ENCODE data around the gene KAZN.

Gene KAZN

DNA sequence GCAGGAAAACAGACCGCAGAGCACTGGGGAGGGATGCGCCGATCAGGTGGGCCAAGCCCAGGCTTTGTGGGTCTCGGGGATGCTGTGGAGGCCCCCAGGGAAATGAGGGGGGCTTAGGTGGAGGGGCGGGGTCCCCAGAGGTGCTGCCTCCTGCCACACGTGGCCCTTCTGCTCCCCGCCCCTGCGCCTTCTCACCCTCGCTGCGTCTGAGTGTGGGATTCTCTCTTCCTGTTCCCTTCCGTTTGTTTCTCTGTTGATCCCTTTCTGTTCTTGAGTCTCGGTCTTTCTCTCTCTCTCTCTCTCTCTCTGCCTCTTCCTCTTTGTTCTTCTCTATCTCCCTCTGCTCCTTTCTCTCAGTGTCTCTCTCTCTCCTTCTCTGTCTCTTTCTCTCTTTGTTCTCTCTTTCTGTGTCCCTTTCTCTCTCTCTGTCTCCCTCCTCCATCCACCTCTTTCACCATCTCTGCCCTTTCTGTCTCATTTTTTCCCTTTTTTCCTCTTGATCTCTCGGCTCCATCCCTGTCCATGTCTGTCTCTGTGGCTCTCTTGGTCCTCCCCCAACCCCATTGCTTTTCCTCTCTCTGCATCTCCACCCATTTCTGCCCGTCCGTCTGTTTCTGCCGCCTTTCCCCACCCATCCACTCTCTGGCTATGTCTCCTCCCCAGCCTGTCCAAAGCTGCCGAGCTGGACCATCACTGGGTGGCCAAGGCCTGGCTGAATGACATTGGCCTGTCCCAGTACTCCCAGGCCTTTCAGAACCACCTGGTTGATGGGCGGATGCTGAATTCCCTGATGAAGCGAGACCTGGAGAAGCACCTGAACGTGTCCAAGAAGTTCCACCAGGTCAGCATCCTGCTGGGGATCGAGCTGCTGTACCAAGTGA is 502.6 kb downstream of the KAZN start:
- Histone ChIP-seq H3K27me3 (ENCODE audit: control insufficient read depth in 1 of 2, insufficient read depth in 1 of 2, low read length in 2 of 2) (peaks cover 26 to 45% of the 10 kb centered on the region in 2 experiments), H3K9ac (ENCODE audit: low read length) (no peak overlapping the region), H3K23ac (ENCODE audit: low read length in 2 of 2) (no peak overlapping the region), H3K36me3 (ENCODE audit: control insufficient read depth in 1 of 2, insufficient read depth in 2 of 2, low read depth in 1 of 2, low read length in 2 of 2) (no peaks in the 10 kb centered on the region), H3K4me1 (ENCODE audit: control insufficient read depth, insufficient read depth, low read depth, low read length) (no peaks in the 10 kb centered on the region), H3K4me3 (ENCODE audit: insufficient read depth in 1 of 2, low read depth in 1 of 2, low read length in 2 of 2) (no peak overlapping the region), H2BK120ac (ENCODE audit: low read depth, low read length) (no peak overlapping the region), H3K79me1 (replicated peaks; ENCODE audit: low read length, poor library complexity, severe bottlenecking) (no peaks in the 10 kb centered on the region), H2BK15ac (ENCODE audit: low read depth, poor library complexity, severe bottlenecking) (no peak overlapping the region), H4K91ac (ENCODE audit: low read length) (no peak overlapping the region), H2BK5ac (ENCODE audit: low read depth, low read length, poor library complexity, severe bottlenecking) (no peak overlapping the region), H2AK5ac (ENCODE audit: low read length, severe bottlenecking) (no peak overlapping the region), H3K4me2 (ENCODE audit: low read length, poor library complexity, severe bottlenecking) (no peak overlapping the region), H3K14ac (ENCODE audit: low read length in 2 of 2) (no peak overlapping the region), H3K18ac (ENCODE audit: low read depth in 1 of 2, low read length in 2 of 2) (no peak overlapping the region), H2AFZ (ENCODE audit: low read depth, low read length) (no peak overlapping the region), H4K8ac (ENCODE audit: low read length) (no peak overlapping the region), H3K4ac (ENCODE audit: low read depth in 1 of 2, low read length in 2 of 2) (no peak overlapping the region), H3K27ac (ENCODE audit: low read length, poor library complexity, severe bottlenecking) (no peak overlapping the region), H2BK12ac (ENCODE audit: low read length in 2 of 2) (no peak overlapping the region), H3K9me3 (ENCODE audit: control insufficient read depth, low read length) (peaks cover 16% of the 10 kb centered on the region)
- WGBS, result 57% methylated on average over 21 of the region's 21 CpGs
- no peak for DNase-seq

DNA sequence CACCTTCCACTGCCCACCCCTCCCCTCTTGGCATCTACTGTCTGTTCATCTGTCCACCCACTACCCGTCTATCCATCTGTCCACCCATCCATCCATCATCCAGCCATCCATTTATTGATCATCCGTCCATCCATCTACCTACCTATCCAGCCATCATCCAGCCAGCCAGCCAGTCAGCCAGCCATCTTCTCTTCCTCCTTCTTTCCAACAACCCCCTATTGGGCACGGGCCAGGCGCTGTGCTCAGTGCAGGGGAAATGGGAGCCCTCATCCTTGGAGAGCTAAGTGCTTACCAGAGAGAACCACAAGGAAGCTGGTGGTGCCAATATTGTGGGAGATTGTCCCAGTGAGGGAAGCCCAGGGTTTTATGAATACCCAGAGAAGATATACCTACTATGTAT is 503.3 kb downstream of the KAZN start:
- Histone ChIP-seq H3K14ac (ENCODE audit: low read length in 2 of 2) (no peak overlapping the region), H2AK5ac (ENCODE audit: low read length, severe bottlenecking) (no peak overlapping the region), H3K4me1 (ENCODE audit: control insufficient read depth, insufficient read depth, low read depth, low read length) (no peaks in the 10 kb centered on the region), H3K4me2 (ENCODE audit: low read length, poor library complexity, severe bottlenecking) (no peak overlapping the region), H2AFZ (ENCODE audit: low read depth, low read length) (no peak overlapping the region), H2BK5ac (ENCODE audit: low read depth, low read length, poor library complexity, severe bottlenecking) (no peak overlapping the region), H3K9me3 (ENCODE audit: control insufficient read depth, low read length) (peaks cover 16% of the 10 kb centered on the region), H3K36me3 (ENCODE audit: control insufficient read depth in 1 of 2, insufficient read depth in 2 of 2, low read depth in 1 of 2, low read length in 2 of 2) (no peaks in the 10 kb centered on the region), H3K9ac (ENCODE audit: low read length) (no peak overlapping the region), H3K4me3 (ENCODE audit: insufficient read depth in 1 of 2, low read depth in 1 of 2, low read length in 2 of 2) (no peak overlapping the region), H4K8ac (ENCODE audit: low read length) (no peak overlapping the region), H3K27ac (ENCODE audit: low read length, poor library complexity, severe bottlenecking) (no peak overlapping the region), H3K4ac (ENCODE audit: low read depth in 1 of 2, low read length in 2 of 2) (no peak overlapping the region), H4K91ac (ENCODE audit: low read length) (no peak overlapping the region), H2BK120ac (ENCODE audit: low read depth, low read length) (no peak overlapping the region), H3K18ac (ENCODE audit: low read depth in 1 of 2, low read length in 2 of 2) (no peak overlapping the region), H2BK12ac (ENCODE audit: low read length in 2 of 2) (no peak overlapping the region), H3K27me3 (ENCODE audit: control insufficient read depth in 1 of 2, insufficient read depth in 1 of 2, low read length in 2 of 2) (peaks cover 28 to 40% of the 10 kb centered on the region in 2 experiments), H3K23ac (ENCODE audit: low read length in 2 of 2) (no peak overlapping the region), H2BK15ac (ENCODE audit: low read depth, poor library complexity, severe bottlenecking) (no peak overlapping the region), H3K79me1 (replicated peaks; ENCODE audit: low read length, poor library complexity, severe bottlenecking) (no peaks in the 10 kb centered on the region)
- DNase-seq, result no peak
- WGBS, result 78% methylated on average over 4 of the region's 4 CpGs

DNA sequence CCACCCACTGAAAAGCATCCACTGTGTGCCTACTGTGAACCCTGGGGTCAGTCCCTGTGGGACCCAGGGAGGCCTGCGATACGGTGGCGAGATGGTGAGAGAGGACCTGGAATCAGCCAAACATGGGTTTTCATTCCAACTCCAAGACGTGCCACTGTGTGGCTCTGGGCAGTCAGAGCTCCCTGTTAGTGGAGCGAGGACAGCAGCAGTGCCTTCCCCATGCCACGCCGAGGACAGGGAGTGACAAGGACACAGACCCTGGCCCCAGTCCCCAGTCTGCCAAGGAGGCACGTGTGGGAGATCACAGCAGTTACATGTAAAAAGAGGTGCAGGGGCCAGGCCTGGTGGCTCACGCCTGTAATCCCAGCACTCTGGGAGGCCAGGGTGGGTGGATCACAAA is 504.2 kb downstream of the KAZN start:
- Histone ChIP-seq H3K9ac (ENCODE audit: low read length) (no peak overlapping the region), H3K4me3 (ENCODE audit: insufficient read depth in 1 of 2, low read depth in 1 of 2, low read length in 2 of 2) (no peak overlapping the region), H3K27ac (ENCODE audit: low read length, poor library complexity, severe bottlenecking) (no peak overlapping the region), H3K4me1 (ENCODE audit: control insufficient read depth, insufficient read depth, low read depth, low read length) (no peaks in the 10 kb centered on the region), H3K4ac (ENCODE audit: low read depth in 1 of 2, low read length in 2 of 2) (no peak overlapping the region), H3K23ac (ENCODE audit: low read length in 2 of 2) (no peak overlapping the region), H4K8ac (ENCODE audit: low read length) (no peak overlapping the region), H2AFZ (ENCODE audit: low read depth, low read length) (no peak overlapping the region), H3K36me3 (ENCODE audit: control insufficient read depth in 1 of 2, insufficient read depth in 2 of 2, low read depth in 1 of 2, low read length in 2 of 2) (no peaks in the 10 kb centered on the region), H3K4me2 (ENCODE audit: low read length, poor library complexity, severe bottlenecking) (no peak overlapping the region), H2BK120ac (ENCODE audit: low read depth, low read length) (no peak overlapping the region), H3K27me3 (ENCODE audit: control insufficient read depth in 1 of 2, insufficient read depth in 1 of 2, low read length in 2 of 2) (peaks cover 35 to 46% of the 10 kb centered on the region in 2 experiments), H2BK15ac (ENCODE audit: low read depth, poor library complexity, severe bottlenecking) (peak overlapping the region; percentile 35), H3K18ac (ENCODE audit: low read depth in 1 of 2, low read length in 2 of 2) (no peak overlapping the region), H4K91ac (ENCODE audit: low read length) (no peak overlapping the region), H3K79me1 (replicated peaks; ENCODE audit: low read length, poor library complexity, severe bottlenecking) (no peaks in the 10 kb centered on the region), H2AK5ac (ENCODE audit: low read length, severe bottlenecking) (no peak overlapping the region), H3K9me3 (ENCODE audit: control insufficient read depth, low read length) (peaks cover 16% of the 10 kb centered on the region), H2BK12ac (ENCODE audit: low read length in 2 of 2) (no peak overlapping the region), H2BK5ac (ENCODE audit: low read depth, low read length, poor library complexity, severe bottlenecking) (no peak overlapping the region), H3K14ac (ENCODE audit: low read length in 2 of 2) (no peak overlapping the region)
- no peak for DNase-seq
- WGBS, result 83% methylated on average over 9 of the region's 9 CpGs

DNA sequence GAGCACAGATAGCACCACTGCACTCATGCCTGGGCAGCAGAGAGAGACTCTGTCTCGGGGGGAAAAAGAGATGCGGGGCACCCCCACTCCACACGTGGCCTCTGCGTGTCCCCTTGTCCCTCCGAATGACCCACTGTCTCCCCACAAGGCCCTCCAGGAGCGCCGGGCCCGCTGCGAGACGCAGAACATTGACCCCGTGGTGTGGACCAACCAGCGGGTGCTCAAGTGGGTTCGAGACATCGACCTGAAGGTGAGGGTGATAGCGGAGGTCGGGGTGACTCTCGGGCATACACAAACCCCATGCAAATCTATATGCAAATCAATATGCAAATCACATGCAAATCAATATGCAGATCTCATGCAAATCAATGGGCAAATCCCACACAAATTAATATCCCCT is 504.7 kb downstream of the KAZN start:
- H3K4ac ChIP-seq (ENCODE audit: low read depth in 1 of 2, low read length in 2 of 2), result no peak overlapping the region
- H2BK120ac ChIP-seq (ENCODE audit: low read depth, low read length), result no peak overlapping the region
- H4K8ac ChIP-seq (ENCODE audit: low read length), result no peak overlapping the region
- H2AK5ac ChIP-seq (ENCODE audit: low read length, severe bottlenecking), result no peak overlapping the region
- H3K27me3 ChIP-seq (ENCODE audit: control insufficient read depth in 1 of 2, insufficient read depth in 1 of 2, low read length in 2 of 2), result peaks cover 35 to 42% of the 10 kb centered on the region in 2 experiments
- no peak overlapping the region for H2BK15ac ChIP-seq (ENCODE audit: low read depth, poor library complexity, severe bottlenecking)
- H2BK12ac ChIP-seq (ENCODE audit: low read length in 2 of 2), result no peak overlapping the region
- H2BK5ac ChIP-seq (ENCODE audit: low read depth, low read length, poor library complexity, severe bottlenecking), result no peak overlapping the region
- 91% methylated on average over 17 of the region's 17 CpGs for WGBS
- no peak overlapping the region for H3K27ac ChIP-seq (ENCODE audit: low read length, poor library complexity, severe bottlenecking)
- H3K4me2 ChIP-seq (ENCODE audit: low read length, poor library complexity, severe bottlenecking), result no peak overlapping the region
- H4K91ac ChIP-seq (ENCODE audit: low read length), result no peak overlapping the region
- H3K4me1 ChIP-seq (ENCODE audit: control insufficient read depth, insufficient read depth, low read depth, low read length), result no peaks in the 10 kb centered on the region
- H3K9ac ChIP-seq (ENCODE audit: low read length), result no peak overlapping the region
- no peaks in the 10 kb centered on the region for H3K36me3 ChIP-seq (ENCODE audit: control insufficient read depth in 1 of 2, insufficient read depth in 2 of 2, low read depth in 1 of 2, low read length in 2 of 2)
- H3K79me1 ChIP-seq (replicated peaks; ENCODE audit: low read length, poor library complexity, severe bottlenecking), result no peaks in the 10 kb centered on the region
- no peak overlapping the region for H3K4me3 ChIP-seq (ENCODE audit: insufficient read depth in 1 of 2, low read depth in 1 of 2, low read length in 2 of 2)
- no peak overlapping the region for H3K14ac ChIP-seq (ENCODE audit: low read length in 2 of 2)
- H3K18ac ChIP-seq (ENCODE audit: low read depth in 1 of 2, low read length in 2 of 2), result no peak overlapping the region
- no peak overlapping the region for H3K23ac ChIP-seq (ENCODE audit: low read length in 2 of 2)
- H2AFZ ChIP-seq (ENCODE audit: low read depth, low read length), result no peak overlapping the region
- peaks cover 16% of the 10 kb centered on the region for H3K9me3 ChIP-seq (ENCODE audit: control insufficient read depth, low read length)
- no peak for DNase-seq
